ENCODE measurements around the gene SEMA4B.
"Not testable (repeated sequence)": the region's sequence is repeated elsewhere in the genome, so short reads cannot be mapped to it uniquely, and the experiment has no call there.

SEMA4B gene

GRCh38 chr15:90160781-90161727 lies 40.1 kb upstream of the SEMA4B start:
- no peak for DNase-seq (ENCODE audit: low read depth)
- TF ChIP-seq, protein P1, sequence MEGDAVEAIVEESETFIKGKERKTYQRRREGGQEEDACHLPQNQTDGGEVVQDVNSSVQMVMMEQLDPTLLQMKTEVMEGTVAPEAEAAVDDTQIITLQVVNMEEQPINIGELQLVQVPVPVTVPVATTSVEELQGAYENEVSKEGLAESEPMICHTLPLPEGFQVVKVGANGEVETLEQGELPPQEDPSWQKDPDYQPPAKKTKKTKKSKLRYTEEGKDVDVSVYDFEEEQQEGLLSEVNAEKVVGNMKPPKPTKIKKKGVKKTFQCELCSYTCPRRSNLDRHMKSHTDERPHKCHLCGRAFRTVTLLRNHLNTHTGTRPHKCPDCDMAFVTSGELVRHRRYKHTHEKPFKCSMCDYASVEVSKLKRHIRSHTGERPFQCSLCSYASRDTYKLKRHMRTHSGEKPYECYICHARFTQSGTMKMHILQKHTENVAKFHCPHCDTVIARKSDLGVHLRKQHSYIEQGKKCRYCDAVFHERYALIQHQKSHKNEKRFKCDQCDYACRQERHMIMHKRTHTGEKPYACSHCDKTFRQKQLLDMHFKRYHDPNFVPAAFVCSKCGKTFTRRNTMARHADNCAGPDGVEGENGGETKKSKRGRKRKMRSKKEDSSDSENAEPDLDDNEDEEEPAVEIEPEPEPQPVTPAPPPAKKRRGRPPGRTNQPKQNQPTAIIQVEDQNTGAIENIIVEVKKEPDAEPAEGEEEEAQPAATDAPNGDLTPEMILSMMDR (conservative IDR thresholded peaks at IDR 0.05; ENCODE audit: low read length): no peak
- no peak overlapping the region for H3K4me3 ChIP-seq (ENCODE audit: low read length)

DNA sequence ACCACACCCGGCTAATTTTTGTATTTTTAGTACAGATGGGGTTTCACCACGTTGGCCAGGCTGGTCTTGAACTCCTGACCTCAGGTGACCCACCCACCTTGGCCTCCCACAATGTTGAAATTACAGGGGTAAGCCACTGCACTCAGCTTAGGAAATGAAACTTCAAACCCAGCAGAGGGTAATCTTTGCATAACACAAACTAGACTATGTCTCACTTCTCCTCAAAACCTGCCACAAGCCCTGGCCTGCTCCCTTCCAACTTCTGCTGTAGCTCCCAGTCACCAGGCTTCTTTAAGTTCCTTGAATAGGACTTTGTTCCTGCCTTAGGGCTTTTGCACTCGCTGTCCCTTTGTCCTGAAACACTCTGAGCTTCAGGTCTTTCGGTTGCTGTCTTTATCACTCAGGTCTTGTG lies 39.2 kb upstream of the SEMA4B start:
- DNase-seq (ENCODE audit: low read depth): no peak
- TF ChIP-seq, protein P1 (conservative IDR thresholded peaks at IDR 0.05; ENCODE audit: low read length): no peak

DNA sequence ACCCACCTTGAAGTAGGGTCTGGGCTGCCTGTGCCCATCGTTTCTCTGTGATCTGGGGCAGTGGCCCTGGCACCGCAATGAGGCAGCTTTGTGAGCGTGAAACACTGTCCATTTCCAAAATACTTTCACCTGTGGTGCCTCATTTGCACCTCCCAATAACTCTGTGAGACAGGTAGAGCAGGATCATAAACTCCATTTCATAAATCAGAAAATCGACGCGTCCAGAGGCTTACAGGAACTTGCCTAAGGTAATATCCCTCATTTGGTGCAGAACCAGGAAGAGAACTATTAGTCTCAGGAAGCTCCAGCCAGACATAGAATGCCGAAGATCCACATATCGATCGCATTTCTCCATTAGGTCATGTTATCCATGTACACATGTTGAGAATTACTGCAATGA lies 38.2 kb upstream of the SEMA4B start:
- TF ChIP-seq, protein P1 (conservative IDR thresholded peaks at IDR 0.05; ENCODE audit: low read length): no peak
- H3K4me3 ChIP-seq (ENCODE audit: low read length): no peak overlapping the region
- DNase-seq (ENCODE audit: low read depth): no peak

More for the DNA sequence above, 39.2 kb upstream of the SEMA4B start:
- H3K4me3 ChIP-seq (ENCODE audit: low read length): no peak overlapping the region

DNA sequence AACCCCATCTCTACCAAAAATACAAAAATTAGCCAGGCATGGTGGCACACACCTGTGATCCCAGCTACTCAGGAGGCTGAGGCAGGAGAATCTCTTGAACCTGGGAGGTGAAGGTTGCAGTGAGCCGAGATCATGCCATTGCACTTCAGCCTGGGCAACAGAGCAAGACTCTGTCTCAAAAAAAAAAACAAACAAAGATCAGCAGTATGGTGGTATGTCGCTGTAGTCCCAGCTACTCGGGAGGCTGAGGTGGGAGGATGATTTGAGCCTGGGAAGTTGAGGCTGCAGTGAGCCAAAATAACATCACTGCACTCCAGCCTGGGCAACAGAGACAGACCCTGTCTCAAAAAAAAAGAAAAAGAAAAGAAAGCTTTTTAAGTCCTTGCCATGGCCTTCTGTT lies 36.9 kb upstream of the SEMA4B start:
- not testable (repeated sequence) for DNase-seq (ENCODE audit: low read depth); H3K4me3 ChIP-seq (ENCODE audit: low read length)

DNA sequence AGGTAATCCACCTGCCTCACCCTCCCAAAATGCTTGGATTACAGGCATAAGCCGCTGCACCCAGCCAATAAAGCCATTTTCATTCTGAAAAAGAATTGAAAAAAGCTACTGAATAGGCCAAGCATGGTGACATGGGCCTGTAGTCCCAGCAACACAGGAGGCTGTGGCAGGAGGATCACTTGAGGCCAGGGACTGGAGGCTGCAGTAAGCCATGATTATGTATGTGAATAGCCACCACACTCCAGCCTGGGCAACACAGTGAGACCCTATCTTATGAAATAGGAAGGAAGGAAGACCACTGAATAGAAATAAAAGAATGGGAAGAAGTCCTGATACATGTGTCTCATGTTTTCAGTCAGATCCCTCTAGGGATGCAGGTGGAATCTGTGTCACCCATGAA lies 36.0 kb upstream of the SEMA4B start:
- no peak for DNase-seq (ENCODE audit: low read depth)
- no peak overlapping the region for H3K4me3 ChIP-seq (ENCODE audit: low read length)
- TF ChIP-seq, protein P1 (conservative IDR thresholded peaks at IDR 0.05; ENCODE audit: low read length): no peak

DNA sequence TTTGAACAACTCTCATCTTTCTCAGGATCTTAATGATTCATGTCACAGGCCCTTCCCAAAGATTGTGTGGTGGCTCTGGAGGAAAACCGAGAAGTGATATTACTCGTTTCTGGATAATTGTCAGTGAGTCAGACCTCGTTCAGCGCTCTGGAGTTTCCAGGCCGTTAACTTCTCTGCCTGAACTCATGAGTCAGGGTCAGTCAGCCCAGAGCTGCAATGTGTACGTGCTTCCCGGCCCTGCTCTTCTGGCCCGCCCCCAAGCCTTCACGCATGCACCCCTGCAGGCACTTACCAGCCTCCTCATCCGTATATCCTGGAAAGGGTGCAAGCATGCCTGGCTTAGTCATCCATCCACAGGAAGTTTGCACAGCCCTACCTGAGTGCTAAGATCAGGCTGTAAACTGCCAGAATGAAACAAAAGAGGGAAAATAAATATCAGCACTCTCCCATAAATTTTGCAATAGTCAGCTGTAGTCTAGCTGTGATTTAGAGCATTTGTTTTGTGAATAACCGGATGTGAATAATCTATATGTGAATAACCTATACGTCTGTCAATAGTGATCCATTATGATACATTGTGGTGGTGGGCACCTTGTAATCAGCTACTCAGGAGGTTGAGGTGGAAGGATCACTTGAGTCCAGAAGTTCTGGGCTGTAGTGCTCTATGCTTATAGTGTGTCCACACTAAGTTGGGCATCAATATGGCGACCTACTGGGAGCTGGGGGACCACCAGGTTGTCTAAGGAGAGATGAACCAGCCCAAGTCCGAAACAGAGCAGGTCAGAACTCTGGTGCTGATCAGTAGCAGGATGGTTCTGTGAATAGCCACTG lies 35.3 kb upstream of the SEMA4B start:
- H3K4me3 ChIP-seq (ENCODE audit: low read length): no peak overlapping the region
- peak; percentile 96 for DNase-seq (ENCODE audit: low read depth)
- TF ChIP-seq, protein P1 (conservative IDR thresholded peaks at IDR 0.05; ENCODE audit: low read length): no peak

DNA sequence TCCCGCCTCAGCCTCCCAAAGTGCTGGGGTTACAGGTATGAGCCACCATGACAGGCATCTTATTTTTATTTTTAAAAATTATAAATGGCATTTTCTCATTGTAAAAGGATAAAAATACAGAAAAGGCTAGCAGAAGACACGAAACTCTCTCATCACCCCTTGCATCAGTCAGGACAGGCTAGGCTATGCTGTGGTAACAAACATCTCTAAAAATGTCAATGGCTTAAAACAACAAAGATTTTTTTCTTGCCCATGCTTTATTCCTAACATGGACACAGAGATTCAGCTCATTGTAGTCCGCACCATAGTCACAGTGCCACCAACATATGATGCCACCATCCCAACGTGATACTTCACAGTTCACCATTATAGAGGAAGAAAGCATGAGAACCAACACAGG lies 34.0 kb upstream of the SEMA4B start:
- no peak for DNase-seq (ENCODE audit: low read depth)
- H3K4me3 ChIP-seq (ENCODE audit: low read length): no peak overlapping the region
- TF ChIP-seq, protein P1 (conservative IDR thresholded peaks at IDR 0.05; ENCODE audit: low read length): no peak

Measured in AG10803 (cell line).